Liver (tissue), 9 donors: ENCODE data around the gene INTS6L. TPM values are rescaled to one million over a fixed set of nuclear protein-coding genes. Genes with fewer than 3 reads are reported as not detected.

ENCODE experiments used
- DNase-seq: peaks from one replicate; pipeline ENCODE4 v3.0.0-alpha.2; 2017; ENCODE audit warnings: low spot score
- H3K27ac ChIP-seq, 2 donors: one replicate each; pipeline ENCODE4 v1.7.0; 2013; ENCODE audit warnings: inconsistent platforms in 2 of 2, low read length in 2 of 2, control low read depth in 1 of 2, low read depth in 1 of 2, mild to moderate bottlenecking in 1 of 2
- H3K27me3 ChIP-seq, 4 donors: one replicate each; pipeline versions ENCODE4 v1.6.1 to v1.7.0; 2013; ENCODE audit warnings: low read length in 3 of 4, inconsistent platforms in 1 of 4, mild to moderate bottlenecking in 1 of 4, moderate library complexity in 1 of 4; ENCODE audit not compliant: control insufficient read depth in 4 of 4, insufficient read depth in 4 of 4
- H3K36me3 ChIP-seq, 4 donors: one replicate each; pipeline versions ENCODE4 v1.6.1 to v1.7.0; 2013; ENCODE audit warnings: low read length in 3 of 4, mild to moderate bottlenecking in 3 of 4, low read depth in 1 of 4, moderate library complexity in 1 of 4; ENCODE audit not compliant: control insufficient read depth in 4 of 4, insufficient read depth in 3 of 4
- H3K4me1 ChIP-seq, 4 donors: one replicate each; pipeline versions ENCODE4 v1.6.1 to v1.7.0; 2013; ENCODE audit warnings: low read length in 3 of 4, mild to moderate bottlenecking in 3 of 4, moderate library complexity in 1 of 4; ENCODE audit not compliant: control insufficient read depth in 4 of 4, insufficient read depth in 4 of 4
- H3K4me3 ChIP-seq, 3 donors: one replicate each; pipeline versions ENCODE4 v1.6.1 to v1.7.0; 2013; ENCODE audit warnings: low read length in 3 of 3, control low read depth in 1 of 3, low read depth in 1 of 3, mild to moderate bottlenecking in 1 of 3
- H3K9ac ChIP-seq, 2 donors: one replicate each; pipeline ENCODE4 v1.7.0; 2013; ENCODE audit warnings: low read length in 2 of 2, mild to moderate bottlenecking in 2 of 2, moderate library complexity in 2 of 2, control low read depth in 1 of 2, low read depth in 1 of 2
- H3K9me3 ChIP-seq, 4 donors: one replicate each; pipeline versions ENCODE4 v1.6.1 to v1.7.0; 2013; ENCODE audit warnings: low read length in 3 of 4; ENCODE audit not compliant: control insufficient read depth in 4 of 4
- CTCF ChIP-seq: fragments of 150-350 bp; IDR thresholded peaks from 2 replicates; pipeline ENCODE4 v1.5.1; 2017; ENCODE audit warnings: improper control_type of control experiment, low read depth, low read length; ENCODE audit not compliant: missing input control
- EGR1 ChIP-seq, 2 donors: IDR thresholded peaks; 2 replicates each; pipeline ENCODE4 v1.6.1; 2016 to 2018; ENCODE audit warnings: antibody characterized with exemption in 2 of 2, low read depth in 2 of 2
- FOXA1 ChIP-seq: IDR thresholded peaks from 2 replicates; pipeline ENCODE4 v1.6.1; 2016; ENCODE audit warnings: antibody characterized with exemption
- FOXA2 ChIP-seq: IDR thresholded peaks from 2 replicates; pipeline ENCODE4 v1.6.1; 2016; ENCODE audit warnings: antibody characterized with exemption
- GABPA ChIP-seq, 2 donors: IDR thresholded peaks in 1 of 2; conservative IDR thresholded peaks in 1 of 2; 2 replicates each; pipeline ENCODE4 v1.6.1; 2016; ENCODE audit warnings: antibody characterized with exemption in 2 of 2, mild to moderate bottlenecking in 1 of 2, moderate library complexity in 1 of 2
- HNF4A ChIP-seq, 2 donors: conservative IDR thresholded peaks; 2 replicates each; pipeline ENCODE4 v1.6.1; 2016; ENCODE audit warnings: antibody characterized with exemption in 2 of 2, mild to moderate bottlenecking in 2 of 2
- HNF4G ChIP-seq: IDR thresholded peaks from 2 replicates; pipeline ENCODE4 v1.6.1; 2016; ENCODE audit warnings: antibody characterized with exemption
- JUND ChIP-seq, 2 donors: IDR thresholded peaks; 2 replicates each; pipeline ENCODE4 v1.6.1; 2016; ENCODE audit warnings: antibody characterized with exemption in 2 of 2
- MAX ChIP-seq: IDR thresholded peaks from 2 replicates; pipeline ENCODE4 v1.6.1; 2016; ENCODE audit warnings: antibody characterized with exemption
- NR2F2 ChIP-seq: IDR thresholded peaks from 2 replicates; pipeline ENCODE4 v1.6.1; 2016; ENCODE audit warnings: antibody characterized with exemption
- RAD21 ChIP-seq, 2 donors: IDR thresholded peaks; 2 replicates each; pipeline ENCODE4 v1.6.1; 2016; ENCODE audit warnings: antibody characterized with exemption in 2 of 2, mild to moderate bottlenecking in 2 of 2
- RXRA ChIP-seq, 2 donors: IDR thresholded peaks; 2 replicates each; pipeline ENCODE4 v1.6.1; 2017 to 2018; ENCODE audit warnings: antibody characterized with exemption in 2 of 2, mild to moderate bottlenecking in 1 of 2
- SP1 ChIP-seq: IDR thresholded peaks from 2 replicates; pipeline ENCODE4 v1.6.1; 2018; ENCODE audit warnings: antibody characterized with exemption, mild to moderate bottlenecking
- TAF1 ChIP-seq: conservative IDR thresholded peaks from 2 replicates; pipeline ENCODE4 v1.6.1; 2016; ENCODE audit warnings: antibody characterized with exemption, mild to moderate bottlenecking
- YY1 ChIP-seq: IDR thresholded peaks from 2 replicates; pipeline ENCODE4 v1.6.1; 2016; ENCODE audit warnings: antibody characterized with exemption, mild to moderate bottlenecking
- WGBS: extraction: QIAGEN DNeasy Blood & Tissue Kit; methylation state at CpG from one replicate; pipeline ENCODE4 v1.1.7; 2013; 5-methylcytosine and 5-hydroxymethylcytosine counted together
- polyA plus RNA-seq, 2 donors: library from polyadenylated mRNA; stranded (reverse) in 1 of 2; unstranded in 1 of 2; fragments of 200-250 nt in 1 of 2; fragments of >200 nt in 1 of 2; fragmentation: Nextera tagmentation in 1 of 2; extraction: Ambion mirVana in 1 of 2; gene quantifications; one replicate each; pipeline versions ENCODE4 v1.2.1 to v1.2.3, GENCODE V29; 2013 to 2015
- total RNA-seq, 2 donors: library from RNA; depleted of rRNA; stranded (reverse); fragments of >200 nt; gene quantifications; one replicate each; pipeline ENCODE4 v1.2.3, GENCODE V29; 2014
- TF ChIP-seq, protein P1 (sequence below): IDR thresholded peaks from 2 replicates; pipeline ENCODE4 v1.6.1; 2016; ENCODE audit warnings: antibody characterized with exemption
- TF ChIP-seq, protein P2 (sequence below): IDR thresholded peaks from 2 replicates; pipeline ENCODE4 v1.6.1; 2016; ENCODE audit warnings: antibody characterized with exemption
- TF ChIP-seq, protein P3 (sequence below): IDR thresholded peaks from 2 replicates; pipeline ENCODE4 v1.6.1; 2016; ENCODE audit warnings: antibody characterized with exemption, mild to moderate bottlenecking
- donor health status: healthy.
- donor health status: healthy.
- donor health status: healthy.
- donor health status: healthy.
- donor health status: healthy.

INTS6L gene
- total and polyA plus RNA-seq, 4 donors = 0.49 to 8.2 (median 1.2) TPM

DNA sequence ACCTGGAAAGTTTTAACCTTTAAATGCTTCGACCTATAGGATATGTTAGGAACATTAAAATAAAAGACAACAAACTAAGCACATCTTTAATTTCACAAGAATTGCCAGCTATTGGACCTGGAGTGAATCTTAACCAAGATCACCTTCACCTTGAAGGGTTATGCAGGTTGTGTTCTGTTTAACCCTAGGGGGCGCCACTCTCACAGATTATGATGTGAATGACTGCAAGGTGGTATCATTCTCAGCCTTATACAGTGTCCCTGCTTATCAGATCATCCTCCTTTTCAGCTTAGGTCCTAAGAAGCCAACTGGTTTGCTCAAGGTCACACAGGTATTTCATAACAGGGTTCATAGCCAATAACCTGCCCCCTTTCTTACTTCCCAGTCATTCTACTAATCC is 23.5 kb downstream of the INTS6L start:
- 49% methylated on average over 2 of the region's 2 CpGs for WGBS
- no peaks in the 10 kb centered on the region for H3K36me3 ChIP-seq
- no peaks in the 10 kb centered on the region for H3K9me3 ChIP-seq
- no peak for TF ChIP-seq JUND (IDR thresholded peaks at IDR 0.05)
- TF ChIP-seq YY1 = no peak
- TF ChIP-seq EGR1 (IDR thresholded peaks at IDR 0.05; ENCODE audit: low read depth in 2 of 2) = no peak
- TF ChIP-seq, protein P1, sequence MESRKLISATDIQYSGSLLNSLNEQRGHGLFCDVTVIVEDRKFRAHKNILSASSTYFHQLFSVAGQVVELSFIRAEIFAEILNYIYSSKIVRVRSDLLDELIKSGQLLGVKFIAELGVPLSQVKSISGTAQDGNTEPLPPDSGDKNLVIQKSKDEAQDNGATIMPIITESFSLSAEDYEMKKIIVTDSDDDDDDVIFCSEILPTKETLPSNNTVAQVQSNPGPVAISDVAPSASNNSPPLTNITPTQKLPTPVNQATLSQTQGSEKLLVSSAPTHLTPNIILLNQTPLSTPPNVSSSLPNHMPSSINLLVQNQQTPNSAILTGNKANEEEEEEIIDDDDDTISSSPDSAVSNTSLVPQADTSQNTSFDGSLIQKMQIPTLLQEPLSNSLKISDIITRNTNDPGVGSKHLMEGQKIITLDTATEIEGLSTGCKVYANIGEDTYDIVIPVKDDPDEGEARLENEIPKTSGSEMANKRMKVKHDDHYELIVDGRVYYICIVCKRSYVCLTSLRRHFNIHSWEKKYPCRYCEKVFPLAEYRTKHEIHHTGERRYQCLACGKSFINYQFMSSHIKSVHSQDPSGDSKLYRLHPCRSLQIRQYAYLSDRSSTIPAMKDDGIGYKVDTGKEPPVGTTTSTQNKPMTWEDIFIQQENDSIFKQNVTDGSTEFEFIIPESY = no peak
- TF ChIP-seq MAX = no peak
- TF ChIP-seq, protein P2, sequence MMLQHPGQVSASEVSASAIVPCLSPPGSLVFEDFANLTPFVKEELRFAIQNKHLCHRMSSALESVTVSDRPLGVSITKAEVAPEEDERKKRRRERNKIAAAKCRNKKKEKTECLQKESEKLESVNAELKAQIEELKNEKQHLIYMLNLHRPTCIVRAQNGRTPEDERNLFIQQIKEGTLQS = no peak
- no peak for TF ChIP-seq CTCF
- TF ChIP-seq TAF1 = no peak
- TF ChIP-seq, protein P3, sequence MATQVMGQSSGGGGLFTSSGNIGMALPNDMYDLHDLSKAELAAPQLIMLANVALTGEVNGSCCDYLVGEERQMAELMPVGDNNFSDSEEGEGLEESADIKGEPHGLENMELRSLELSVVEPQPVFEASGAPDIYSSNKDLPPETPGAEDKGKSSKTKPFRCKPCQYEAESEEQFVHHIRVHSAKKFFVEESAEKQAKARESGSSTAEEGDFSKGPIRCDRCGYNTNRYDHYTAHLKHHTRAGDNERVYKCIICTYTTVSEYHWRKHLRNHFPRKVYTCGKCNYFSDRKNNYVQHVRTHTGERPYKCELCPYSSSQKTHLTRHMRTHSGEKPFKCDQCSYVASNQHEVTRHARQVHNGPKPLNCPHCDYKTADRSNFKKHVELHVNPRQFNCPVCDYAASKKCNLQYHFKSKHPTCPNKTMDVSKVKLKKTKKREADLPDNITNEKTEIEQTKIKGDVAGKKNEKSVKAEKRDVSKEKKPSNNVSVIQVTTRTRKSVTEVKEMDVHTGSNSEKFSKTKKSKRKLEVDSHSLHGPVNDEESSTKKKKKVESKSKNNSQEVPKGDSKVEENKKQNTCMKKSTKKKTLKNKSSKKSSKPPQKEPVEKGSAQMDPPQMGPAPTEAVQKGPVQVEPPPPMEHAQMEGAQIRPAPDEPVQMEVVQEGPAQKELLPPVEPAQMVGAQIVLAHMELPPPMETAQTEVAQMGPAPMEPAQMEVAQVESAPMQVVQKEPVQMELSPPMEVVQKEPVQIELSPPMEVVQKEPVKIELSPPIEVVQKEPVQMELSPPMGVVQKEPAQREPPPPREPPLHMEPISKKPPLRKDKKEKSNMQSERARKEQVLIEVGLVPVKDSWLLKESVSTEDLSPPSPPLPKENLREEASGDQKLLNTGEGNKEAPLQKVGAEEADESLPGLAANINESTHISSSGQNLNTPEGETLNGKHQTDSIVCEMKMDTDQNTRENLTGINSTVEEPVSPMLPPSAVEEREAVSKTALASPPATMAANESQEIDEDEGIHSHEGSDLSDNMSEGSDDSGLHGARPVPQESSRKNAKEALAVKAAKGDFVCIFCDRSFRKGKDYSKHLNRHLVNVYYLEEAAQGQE = no peak
- TF ChIP-seq NR2F2 = no peak
- no peak for TF ChIP-seq HNF4A (conservative IDR thresholded peaks at IDR 0.05)
- TF ChIP-seq RXRA (IDR thresholded peaks at IDR 0.05) = no peak
- TF ChIP-seq HNF4G = no peak
- no peak for TF ChIP-seq FOXA1
- TF ChIP-seq FOXA2 = no peak
- no peak for DNase-seq
- H3K4me3 ChIP-seq = no peak overlapping the region
- H3K27ac ChIP-seq = no peak overlapping the region
- H3K9ac ChIP-seq = no peak overlapping the region
- H3K27me3 ChIP-seq = no peaks in the 10 kb centered on the region
- H3K4me1 ChIP-seq = peaks cover 4 to 8% (median 6%) of the 10 kb centered on the region in 4 donors

DNA sequence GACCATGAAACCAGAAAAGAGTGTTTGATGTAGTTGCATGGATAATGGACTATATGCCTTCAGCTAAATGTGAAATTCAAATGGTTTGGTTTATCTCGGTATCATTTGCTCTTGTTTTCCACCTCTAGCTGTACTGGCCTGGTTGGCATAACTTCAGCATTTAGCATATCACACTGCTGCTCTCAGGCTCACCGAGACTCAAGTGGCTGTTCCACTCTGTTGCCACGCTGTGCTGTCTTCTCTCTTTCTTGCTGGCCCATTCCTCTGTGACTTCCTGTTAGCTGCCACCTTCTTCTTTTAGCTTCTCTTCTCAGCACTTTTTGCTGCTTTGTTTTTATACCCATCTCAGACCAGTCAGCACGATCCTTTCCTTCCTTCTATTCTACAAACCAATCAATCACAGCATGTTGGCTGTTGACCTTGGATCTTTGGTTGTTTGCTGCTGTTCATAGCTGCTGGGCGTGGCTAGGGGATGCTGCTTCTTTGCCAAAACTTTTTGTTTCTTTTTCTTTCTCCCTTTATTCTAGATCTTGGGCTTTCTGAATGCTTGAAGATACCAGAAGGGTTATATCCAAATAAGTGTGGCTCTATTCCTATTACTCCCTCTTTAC is 24.0 kb downstream of the INTS6L start:
- DNase-seq = no peak
- H3K27ac ChIP-seq = no peak overlapping the region
- H3K4me3 ChIP-seq = no peak overlapping the region

More for the DNA sequence above, 24.0 kb downstream of the INTS6L start:
- TF ChIP-seq SP1 (no peak), EGR1 (IDR thresholded peaks at IDR 0.05; ENCODE audit: low read depth in 2 of 2) (no peak), NR2F2 (no peak), CTCF (no peak), HNF4A (conservative IDR thresholded peaks at IDR 0.05) (no peak), FOXA2 (no peak), GABPA (IDR thresholded peaks at IDR 0.05 in 1 of 2, conservative IDR thresholded peaks at IDR 0.05 in 1 of 2) (no peak), RAD21 (IDR thresholded peaks at IDR 0.05) (no peak), FOXA1 (no peak)
- no peaks in the 10 kb centered on the region for H3K9me3 ChIP-seq
- H3K9ac ChIP-seq = no peak overlapping the region
- no peaks in the 10 kb centered on the region for H3K27me3 ChIP-seq
- no peaks in the 10 kb centered on the region for H3K36me3 ChIP-seq
- peaks cover 4 to 8% (median 6%) of the 10 kb centered on the region in 4 donors for H3K4me1 ChIP-seq
- WGBS = 26% methylated on average over 5 of the region's 5 CpGs
